ENCODE measurements around the gene FBXO2.
A peak's percentile ranks its signal among the peaks of the same experiment; 100 is the strongest.

The FBXO2 gene, protein sequence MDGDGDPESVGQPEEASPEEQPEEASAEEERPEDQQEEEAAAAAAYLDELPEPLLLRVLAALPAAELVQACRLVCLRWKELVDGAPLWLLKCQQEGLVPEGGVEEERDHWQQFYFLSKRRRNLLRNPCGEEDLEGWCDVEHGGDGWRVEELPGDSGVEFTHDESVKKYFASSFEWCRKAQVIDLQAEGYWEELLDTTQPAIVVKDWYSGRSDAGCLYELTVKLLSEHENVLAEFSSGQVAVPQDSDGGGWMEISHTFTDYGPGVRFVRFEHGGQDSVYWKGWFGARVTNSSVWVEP

GRCh38 chr1:11654137-11654938 lies at the start of gene FBXO2, which contains the start of gene FBXO44:
FBXO2 (minus strand) TSS chr1:11654429; CDS start chr1:11654340, 89 bp downstream.
FBXO44 (plus strand) TSS chr1:11654877; CDS start chr1:11655836, 959 bp downstream.
- peak; percentile 27 for DNase-seq (ENCODE audit: low read depth)

DNA sequence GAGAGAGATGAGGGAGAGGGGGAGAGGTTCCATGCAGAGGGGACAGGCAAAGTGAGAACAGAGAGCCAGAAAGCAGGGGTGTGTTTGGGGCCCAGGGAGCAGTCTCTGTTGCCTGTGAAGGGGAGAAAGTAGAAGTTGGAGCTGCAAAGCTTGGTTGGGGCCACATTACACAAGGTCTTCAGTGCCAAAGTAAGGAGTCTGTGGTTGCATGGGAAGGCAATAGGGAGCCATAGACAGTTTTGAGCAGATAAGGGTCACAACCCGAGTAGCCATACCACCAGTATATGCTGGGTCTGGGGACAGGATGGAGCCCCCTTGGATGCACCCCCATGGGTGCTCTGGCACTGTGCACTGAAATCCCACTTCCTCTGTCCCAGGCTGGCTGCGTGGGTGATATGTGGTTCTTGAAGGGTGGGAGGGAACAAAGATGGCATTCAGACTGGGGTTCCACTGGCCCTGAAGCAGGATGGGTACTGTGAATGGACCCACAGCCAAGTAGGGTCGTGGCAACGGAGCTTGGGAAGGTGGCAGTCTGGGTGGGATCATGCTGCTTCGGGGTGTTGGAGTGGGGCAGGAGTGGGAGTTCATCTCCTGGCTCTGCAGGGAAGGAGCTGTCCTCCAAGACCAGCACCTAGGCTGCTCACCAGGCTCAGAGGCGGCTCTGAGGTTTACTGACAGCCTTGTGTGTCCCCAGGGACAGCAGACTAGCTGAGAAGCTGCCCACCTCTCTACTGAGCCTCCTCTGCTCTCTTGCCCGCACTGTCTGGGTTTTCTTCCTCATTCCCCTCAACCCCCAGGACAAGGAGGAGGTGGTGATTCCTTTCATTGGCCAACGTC lies 49.3 kb upstream of the FBXO2 start:
- no peak for DNase-seq (ENCODE audit: low read depth)

- DNase-seq (ENCODE audit: low read depth) = no peak
These were observed 48.0 kb upstream of the FBXO2 start for GRCh38 chr1:11701981-11702803.

DNA sequence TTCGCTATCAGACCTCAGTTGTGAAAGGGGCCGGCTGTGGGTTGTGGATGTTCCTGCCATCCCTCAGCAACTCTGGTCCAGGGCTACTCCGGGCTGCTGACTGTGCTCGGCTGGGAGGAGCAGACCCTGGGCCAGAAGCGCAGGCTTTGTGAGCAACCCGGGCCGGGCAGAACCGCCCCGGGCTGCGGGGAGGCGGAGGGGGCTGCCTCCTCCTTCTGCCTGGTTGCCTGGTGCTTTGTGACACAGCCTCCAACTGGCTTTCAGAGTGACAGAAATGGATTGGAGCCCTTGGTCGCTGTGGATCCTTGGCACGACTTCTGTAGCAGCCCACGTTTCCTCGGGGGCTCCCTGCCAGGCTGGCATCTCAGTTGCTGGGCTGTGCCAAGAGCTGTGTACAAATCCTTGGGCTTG lies 47.3 kb upstream of the FBXO2 start:
- no peak for DNase-seq (ENCODE audit: low read depth)

GRCh38 chr1:11700601-11701467 lies 46.6 kb upstream of the FBXO2 start:
- DNase-seq (ENCODE audit: low read depth) = no peak

DNA sequence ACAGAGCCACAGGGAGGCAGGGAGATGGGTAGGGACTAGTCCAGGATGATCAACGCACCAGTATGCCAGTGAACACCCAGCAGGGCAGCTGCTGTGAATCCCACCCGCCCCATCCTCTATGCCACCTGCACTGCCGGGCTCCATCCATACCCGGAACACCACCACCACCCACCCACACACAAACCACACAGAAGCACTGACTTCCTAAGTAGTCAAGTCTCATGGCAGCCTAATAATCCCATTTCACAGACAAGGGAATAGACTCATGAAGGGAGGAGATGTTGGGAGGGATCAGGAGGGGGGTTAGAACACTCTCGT lies 43.6 kb upstream of the FBXO2 start:
- no peak for DNase-seq (ENCODE audit: low read depth)

GRCh38 chr1:11697188-11697892 lies 43.1 kb upstream of the FBXO2 start:
- DNase-seq (ENCODE audit: low read depth) = no peak

DNA sequence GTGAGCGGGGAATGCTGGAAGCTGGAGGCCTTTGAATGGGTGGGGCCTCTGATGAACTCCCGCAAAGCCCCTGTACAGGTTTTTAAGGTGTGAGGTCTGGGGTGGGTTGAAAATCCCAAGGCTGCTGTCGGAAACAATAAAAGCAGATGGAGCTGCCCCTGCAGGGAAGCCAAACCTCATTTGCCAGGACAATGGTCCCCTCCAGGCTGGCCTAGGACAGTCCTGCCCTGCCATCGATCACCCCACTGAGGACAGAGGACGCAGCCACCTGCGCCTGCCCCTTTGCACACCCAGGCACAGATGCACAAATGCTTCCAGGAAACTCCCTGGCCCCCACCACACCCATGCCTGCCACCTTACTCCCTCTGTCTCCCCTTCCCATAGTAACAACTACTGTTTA lies 41.6 kb upstream of the FBXO2 start:
- DNase-seq (ENCODE audit: low read depth) = no peak

DNA sequence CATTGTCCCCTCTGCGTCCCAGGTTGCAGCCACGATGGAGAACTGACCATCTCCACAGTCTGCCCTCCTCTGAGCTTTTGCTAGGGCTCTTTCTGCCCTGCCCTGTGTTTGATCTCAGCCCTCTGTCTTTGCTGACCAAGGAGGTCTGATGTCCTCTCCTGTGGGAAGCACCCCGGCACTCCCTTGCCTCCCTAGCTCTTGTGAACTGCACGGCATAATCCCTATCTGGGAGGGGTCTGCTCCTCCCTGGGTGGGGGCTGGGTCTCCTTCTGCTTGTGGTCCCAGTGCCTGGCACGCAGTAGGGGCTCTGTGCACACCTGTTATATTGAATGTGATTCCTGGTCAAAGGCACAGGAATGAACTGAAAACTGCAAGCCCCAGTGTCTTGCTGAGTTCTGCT lies 39.7 kb upstream of the FBXO2 start:
- DNase-seq (ENCODE audit: low read depth) = no peak

DNA sequence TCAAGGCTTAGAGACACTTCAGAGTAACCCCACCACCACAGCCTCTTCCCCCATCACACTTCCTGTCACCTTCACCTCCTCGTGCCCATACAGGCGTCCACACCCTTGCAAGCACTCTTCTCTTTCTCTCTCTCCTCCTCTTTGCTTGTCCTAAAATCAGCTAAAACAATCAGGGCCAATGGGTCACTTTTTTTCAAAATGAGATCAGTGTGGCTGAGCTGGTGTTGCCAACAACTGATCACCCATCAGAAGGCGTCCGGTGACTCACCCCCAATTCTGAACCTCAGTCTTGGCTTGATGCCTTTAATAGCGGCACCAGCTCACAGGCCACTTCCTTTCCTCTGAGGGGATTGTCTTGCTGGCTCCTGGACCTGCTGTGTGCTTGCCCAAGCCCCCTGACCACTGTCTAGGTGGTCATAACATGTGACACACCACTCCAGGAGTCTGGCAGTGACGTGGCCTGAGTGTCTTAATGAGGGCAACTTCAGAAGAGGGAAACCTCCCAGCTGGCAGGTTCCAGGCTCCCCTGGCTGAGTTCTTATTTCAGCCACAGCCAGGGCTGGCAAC lies 38.9 kb upstream of the FBXO2 start:
- DNase-seq (ENCODE audit: low read depth) = peak; percentile 87

DNA sequence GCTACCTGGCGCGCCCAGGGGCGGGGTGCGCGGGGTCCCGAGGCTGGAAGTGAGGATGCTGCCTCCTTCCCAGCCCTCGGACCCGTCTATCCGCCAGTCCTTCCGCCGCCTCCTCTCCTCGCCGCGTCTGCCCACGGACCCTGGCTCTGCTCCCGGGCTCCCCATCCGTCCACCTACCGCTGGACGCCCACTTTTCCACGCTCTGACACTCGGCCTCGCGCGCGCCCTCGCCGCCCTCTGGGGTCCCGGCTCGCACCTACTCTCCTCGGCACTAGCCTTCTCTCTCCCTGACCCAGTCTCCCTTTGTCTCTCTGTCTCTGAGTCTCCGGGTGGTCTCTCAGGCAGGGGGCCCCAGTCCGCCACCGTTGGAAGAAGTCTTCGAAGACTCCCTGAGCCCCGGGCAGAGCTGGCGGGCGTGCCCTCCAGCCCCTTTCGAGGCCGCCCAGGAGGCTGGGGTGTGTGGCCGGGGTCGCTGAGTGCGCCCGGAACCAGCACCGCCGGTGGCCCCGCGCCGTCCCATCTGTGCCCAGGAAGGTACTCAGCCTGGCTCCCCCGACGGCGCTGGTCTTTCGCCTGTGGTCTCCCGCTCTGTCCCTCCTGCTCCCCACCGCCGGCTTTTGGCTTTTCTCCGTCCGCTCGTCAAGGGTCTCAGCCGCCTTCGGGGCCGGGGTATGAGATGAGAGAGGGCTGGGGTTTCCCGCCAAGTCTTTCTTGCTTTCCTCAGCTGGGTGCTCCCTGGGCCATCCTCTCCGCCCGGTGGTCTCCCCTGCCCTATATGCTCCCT lies 37.9 kb upstream of the FBXO2 start:
- DNase-seq (ENCODE audit: low read depth) = no peak

- no peak for DNase-seq (ENCODE audit: low read depth)
These were observed 37.2 kb upstream of the FBXO2 start, which contains the start of gene DRAXIN for GRCh38 chr1:11691302-11691914. DRAXIN (plus strand) TSS chr1:11691710; CDS start chr1:11706259, 14,549 bp downstream.

GRCh38 chr1:11690397-11691301 lies 36.4 kb upstream of the FBXO2 start:
- no peak for DNase-seq (ENCODE audit: low read depth)

DNA sequence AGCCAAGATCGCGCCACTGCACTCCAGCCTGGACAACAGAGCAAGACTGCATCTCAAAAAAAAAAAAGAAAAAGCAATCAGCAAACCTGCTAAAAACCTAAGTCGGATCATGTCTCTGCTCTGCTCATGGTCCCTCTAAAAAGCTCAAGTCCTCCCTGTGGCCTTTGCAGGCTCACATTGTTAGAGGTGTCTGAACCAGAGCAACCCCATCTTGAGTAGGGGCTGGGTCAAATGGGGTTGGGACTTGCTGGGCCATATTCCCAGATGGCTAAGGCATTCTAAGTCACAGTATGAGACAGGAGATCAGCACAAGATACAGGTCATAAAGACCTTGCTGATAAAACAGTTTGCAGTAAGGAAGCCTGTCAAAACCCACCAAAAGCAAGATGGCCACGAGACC lies 34.3 kb upstream of the FBXO2 start:
- DNase-seq (ENCODE audit: low read depth) = no peak

DNA sequence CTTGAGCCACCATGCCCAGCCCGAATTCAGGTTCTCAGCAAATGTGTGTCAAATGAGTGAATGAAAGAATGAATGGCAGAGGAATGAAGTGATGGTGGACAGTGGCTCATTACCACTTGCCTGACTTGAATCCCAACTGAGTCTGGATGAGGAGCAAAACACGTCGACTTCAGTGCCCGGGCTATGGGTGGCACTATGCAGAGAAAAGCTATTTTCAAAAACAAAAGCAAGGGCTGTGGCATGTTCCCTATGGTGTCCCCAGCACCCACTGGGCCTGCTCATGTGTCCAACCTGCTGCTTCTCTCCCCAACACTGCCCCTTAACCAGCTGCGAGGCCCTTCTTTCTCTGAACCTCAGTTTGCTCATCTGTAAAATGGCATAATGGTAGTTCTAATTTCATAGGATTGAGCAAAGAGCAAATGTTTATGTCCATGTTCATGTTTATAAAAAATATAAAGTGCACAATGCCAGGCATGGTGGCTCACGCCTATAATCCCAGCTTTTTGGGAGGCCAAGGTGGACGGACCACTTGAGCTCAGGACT lies 31.1 kb upstream of the FBXO2 start:
- no peak for DNase-seq (ENCODE audit: low read depth)

DNA sequence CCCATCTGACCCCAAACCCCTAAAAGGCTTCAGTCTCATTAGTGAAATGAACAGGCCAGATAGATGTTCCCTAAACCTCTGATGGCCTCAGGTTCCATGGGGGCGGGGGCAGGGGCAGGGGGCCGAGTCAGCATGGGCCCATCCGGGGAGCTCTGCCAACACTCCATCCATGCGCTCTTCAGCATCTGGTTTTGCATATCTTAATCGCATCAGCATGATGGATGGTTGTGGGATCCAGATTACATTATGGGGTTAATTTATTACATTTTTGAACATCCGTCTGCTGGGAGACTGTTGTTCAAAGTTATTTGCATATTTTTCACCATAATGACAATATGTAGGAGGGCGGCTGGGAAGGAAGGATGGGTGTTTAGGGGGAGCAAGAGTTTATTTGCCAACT lies 29.8 kb upstream of the FBXO2 start:
- DNase-seq (ENCODE audit: low read depth) = no peak

DNA sequence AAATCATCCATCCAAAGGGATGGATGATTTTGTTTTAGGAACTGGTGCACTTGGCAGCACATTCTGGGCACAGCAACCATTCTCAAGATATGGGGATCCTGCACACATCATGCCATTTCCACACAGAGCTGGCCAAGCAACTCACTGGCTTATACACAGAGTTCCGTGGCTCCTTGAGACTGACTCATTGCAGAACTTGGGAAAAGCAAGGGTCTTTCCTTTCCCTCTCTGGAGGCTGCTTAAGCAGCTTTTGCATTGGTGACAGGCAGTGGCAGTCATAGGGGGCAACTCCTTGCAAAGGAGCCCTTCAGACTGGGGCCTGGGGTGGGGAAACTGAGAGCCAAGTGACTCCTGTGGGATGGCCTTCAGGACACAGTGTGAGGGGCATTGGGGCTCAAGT lies 28.6 kb upstream of the FBXO2 start:
- DNase-seq (ENCODE audit: low read depth) = no peak
